ENCODE data around the gene PHRF1. TPM values are rescaled to one million over a fixed set of nuclear protein-coding genes. Genes with fewer than 3 reads are reported as not detected.

Gene PHRF1
- total RNA-seq, 1 experiment from 2014 or later: 48.9 TPM

DNA sequence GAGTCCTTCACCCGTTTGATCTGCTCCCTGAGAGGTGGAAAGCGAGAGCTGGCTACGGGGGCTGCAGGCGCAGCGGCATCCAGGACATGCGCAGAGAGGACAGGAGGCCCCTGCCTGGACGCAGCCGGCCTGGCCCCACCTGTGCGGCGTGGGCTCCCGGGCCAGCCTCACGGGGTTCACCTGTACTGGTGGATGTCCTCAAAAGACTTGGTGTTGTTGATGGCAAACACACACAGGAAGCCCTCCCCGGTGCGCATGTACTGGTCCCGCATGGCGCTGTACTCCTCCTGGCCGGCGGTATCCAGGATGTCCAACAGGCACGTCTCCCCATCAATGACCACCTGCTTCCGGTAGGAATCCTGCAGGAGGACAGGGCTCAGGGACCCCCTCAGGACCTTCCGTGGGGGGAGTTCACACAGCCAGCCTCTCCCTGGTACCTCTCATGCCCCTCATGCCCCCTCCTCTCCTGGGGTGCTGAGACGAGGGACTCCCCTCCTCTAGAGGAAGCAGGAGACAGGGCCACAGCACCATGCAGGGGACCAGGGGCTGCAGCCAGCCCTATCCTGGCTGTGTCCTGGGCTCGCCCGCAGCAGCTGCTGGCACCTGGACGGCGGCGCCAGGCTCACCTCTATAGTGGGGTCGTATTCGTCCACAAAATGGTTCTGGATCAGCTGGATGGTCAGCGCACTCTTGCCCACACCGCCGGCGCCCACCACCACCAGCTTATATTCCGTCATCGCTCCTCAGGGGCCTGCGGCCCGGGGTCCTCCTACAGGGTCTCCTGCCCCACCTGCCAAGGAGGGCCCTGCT, 42.5 kb upstream of the PHRF1 start:
- Histone ChIP-seq H3K9me3 (ENCODE audit: control insufficient read depth, low read depth, low read length) (no peaks in the 10 kb centered on the region), H3K4me2 (ENCODE audit: insufficient read depth, insufficient read length, low read length) (no peak overlapping the region), H3K18ac (ENCODE audit: insufficient read length, low read depth, low read length) (no peak overlapping the region), H2AFZ (ENCODE audit: low read length) (no peak overlapping the region), H2BK20ac (ENCODE audit: low read depth, low read length, poor library complexity, severe bottlenecking) (no peak overlapping the region), H3T11ph (ENCODE audit: low read length) (no peak overlapping the region), H4K91ac (ENCODE audit: insufficient read length, low read depth, low read length) (no peak overlapping the region), H3K23ac (ENCODE audit: insufficient read length, low read depth, low read length) (no peak overlapping the region), H2BK5ac (ENCODE audit: insufficient read length, low read length) (no peak overlapping the region), H3K79me2 (ENCODE audit: insufficient read depth, low read length) (no peaks in the 10 kb centered on the region), H3K14ac (ENCODE audit: insufficient read depth, low read length) (no peak overlapping the region), H4K8ac (replicated peaks; ENCODE audit: insufficient read length, low read depth, low read length) (no peak overlapping the region), H2AK5ac (ENCODE audit: insufficient read length, low read length) (no peak overlapping the region), H2BK15ac (ENCODE audit: low read depth, low read length) (no peak overlapping the region), H3K23me2 (ENCODE audit: insufficient read length, low read depth, low read length, poor library complexity, severe bottlenecking) (peaks cover 19% of the 10 kb centered on the region), H2BK120ac (ENCODE audit: low read depth, low read length, poor library complexity, severe bottlenecking) (no peak overlapping the region), H3K56ac (ENCODE audit: insufficient read length, low read depth, low read length) (no peak overlapping the region), H3K4ac (ENCODE audit: low read depth, low read length) (no peak overlapping the region), H2BK12ac (ENCODE audit: insufficient read length, low read depth, low read length) (no peak overlapping the region), H3K79me1 (ENCODE audit: insufficient read depth, low read depth, low read length, poor library complexity, severe bottlenecking) (no peaks in the 10 kb centered on the region), H4K20me1 (ENCODE audit: control insufficient read depth, insufficient read depth, insufficient read length) (no peaks in the 10 kb centered on the region), H3K27me3 (ENCODE audit: insufficient read depth, low read length) (no peaks in the 10 kb centered on the region), H3K4me1 (ENCODE audit: insufficient read depth, low read length) (no peaks in the 10 kb centered on the region), H4K5ac (ENCODE audit: insufficient read length, low read depth, low read length) (no peak overlapping the region), H3K27ac (ENCODE audit: insufficient read length, low read depth, low read length) (no peak overlapping the region), H3K9ac (ENCODE audit: extremely low read depth, insufficient read length, low read length) (no peak overlapping the region)
- Mint-ChIP-seq H3K4me3 (peak overlapping the region; percentile 17 to 65; a peak in 4 of 5 replicates), H3K36me3 (ENCODE audit: insufficient read depth in 1 of 3, low read depth in 3 of 3) (peaks cover 5 to 18% (median 10%) of the 10 kb centered on the region in 3 experiments; a peak in 5 of 7 replicates), H3K27me3 (ENCODE audit: low read depth) (peaks cover 16% of the 10 kb centered on the region), H3K4me1 (peaks cover 6 to 8% of the 10 kb centered on the region in 2 experiments; a peak in 2 of 4 replicates), H3K9me3 (peaks cover 0 to 2% of the 10 kb centered on the region in 2 experiments; a peak in 1 of 5 replicates), H3K27ac (no peak overlapping the region)
- no peak for DNase-seq
- TF ChIP-seq, protein P1, sequence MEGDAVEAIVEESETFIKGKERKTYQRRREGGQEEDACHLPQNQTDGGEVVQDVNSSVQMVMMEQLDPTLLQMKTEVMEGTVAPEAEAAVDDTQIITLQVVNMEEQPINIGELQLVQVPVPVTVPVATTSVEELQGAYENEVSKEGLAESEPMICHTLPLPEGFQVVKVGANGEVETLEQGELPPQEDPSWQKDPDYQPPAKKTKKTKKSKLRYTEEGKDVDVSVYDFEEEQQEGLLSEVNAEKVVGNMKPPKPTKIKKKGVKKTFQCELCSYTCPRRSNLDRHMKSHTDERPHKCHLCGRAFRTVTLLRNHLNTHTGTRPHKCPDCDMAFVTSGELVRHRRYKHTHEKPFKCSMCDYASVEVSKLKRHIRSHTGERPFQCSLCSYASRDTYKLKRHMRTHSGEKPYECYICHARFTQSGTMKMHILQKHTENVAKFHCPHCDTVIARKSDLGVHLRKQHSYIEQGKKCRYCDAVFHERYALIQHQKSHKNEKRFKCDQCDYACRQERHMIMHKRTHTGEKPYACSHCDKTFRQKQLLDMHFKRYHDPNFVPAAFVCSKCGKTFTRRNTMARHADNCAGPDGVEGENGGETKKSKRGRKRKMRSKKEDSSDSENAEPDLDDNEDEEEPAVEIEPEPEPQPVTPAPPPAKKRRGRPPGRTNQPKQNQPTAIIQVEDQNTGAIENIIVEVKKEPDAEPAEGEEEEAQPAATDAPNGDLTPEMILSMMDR (conservative IDR thresholded peaks at IDR 0.05): no peak
- WGBS (ENCODE audit: extremely low coverage, insufficient read length, low lambda C conversion rate): no CpG with 5 or more reads among the region's 37 CpGs
